A673 (cell line): ENCODE data around the gene SELP. TPM values are rescaled to one million over a fixed set of nuclear protein-coding genes. Genes with fewer than 3 reads are reported as not detected.

Experiments used
- BruUV-seq: library from RNA; stranded (reverse); fragments of 400-500 nt; replicated peaks from 2 replicates; lab custom pipeline; 2021; lab: Mats Ljungman, UMichigan
- CTCF ChIA-PET: fragments of 300-600 bp; sonication (Branson Sonifier 250); formaldehyde crosslinking; loops from one replicate; lab custom pipeline; 2022; ENCODE audit warnings: antibody characterized with exemption; lab: Charles Lee
- POLR2A ChIA-PET: fragments of 300-600 bp; sonication (Branson Sonifier 250); formaldehyde crosslinking; loops from one replicate; lab custom pipeline; 2022; ENCODE audit warnings: antibody characterized with exemption; ENCODE audit not compliant: low non-redundant PET; lab: Charles Lee
- DNase-seq: peaks from one replicate; pipeline ENCODE4 v3.0.0-alpha.2; 2015; ENCODE audit warnings: low spot score
- H3K27ac ChIP-seq: fragments of 200-600 bp; sonication (generic); 2 replicates; pipeline ENCODE4 v1.5.1; 2016; ENCODE audit warnings: mixed run types, low read depth, mild to moderate bottlenecking, mixed read lengths, antibody characterized with exemption, low read length; ENCODE audit not compliant: poor library complexity, severe bottlenecking
- H3K27me3 ChIP-seq: fragments of 200-600 bp; sonication (generic); replicated peaks from 2 replicates; pipeline ENCODE4 v1.6.1; 2017; ENCODE audit warnings: mixed run types, low read depth, mild to moderate bottlenecking, mixed read lengths, antibody characterized with exemption, low read length; ENCODE audit not compliant: insufficient read depth, poor library complexity
- H3K36me3 ChIP-seq: fragments of 200-600 bp; sonication (generic); 2 replicates; pipeline ENCODE4 v1.6.1; 2016; ENCODE audit warnings: mixed run types, mild to moderate bottlenecking, mixed read lengths, antibody characterized with exemption, low read length; ENCODE audit not compliant: insufficient read depth, poor library complexity, severe bottlenecking
- H3K4me1 ChIP-seq: fragments of 200-600 bp; sonication (generic); 2 replicates; pipeline ENCODE4 v1.6.1; 2017; ENCODE audit warnings: mixed run types, mild to moderate bottlenecking, mixed read lengths, antibody characterized with exemption, low read length; ENCODE audit not compliant: insufficient read depth, poor library complexity, severe bottlenecking
- H3K4me3 ChIP-seq: fragments of 200-600 bp; sonication (generic); 2 replicates; pipeline ENCODE4 v1.5.1; 2016; ENCODE audit warnings: low read depth, mixed run types, mild to moderate bottlenecking, mixed read lengths, low read length; ENCODE audit not compliant: poor library complexity, severe bottlenecking
- H3K9me3 ChIP-seq: fragments of 200-600 bp; sonication (generic); 2 replicates; pipeline ENCODE4 v1.6.1; 2016; ENCODE audit warnings: mixed run types, low read depth, mild to moderate bottlenecking, mixed read lengths, antibody characterized with exemption, low read length; ENCODE audit not compliant: poor library complexity, severe bottlenecking
- EZH2 ChIP-seq: fragments of 200-600 bp; sonication (generic); IDR thresholded peaks from 2 replicates; pipeline ENCODE4 v1.6.1; 2017; ENCODE audit warnings: borderline replicate concordance, low read depth, mild to moderate bottlenecking, mixed read lengths, antibody characterized with exemption, low read length; ENCODE audit not compliant: poor library complexity, severe bottlenecking
- intact Hi-C: fragments of 100-400 bp; cut with micrococcal nuclease; formaldehyde crosslinking; loops from one replicate; pipeline ENCODE4 v1.10.0; 2022; ENCODE audit not compliant: unreplicated experiment
- total RNA-seq: library from RNA; stranded (reverse); gene quantifications from 2 replicates; pipeline ENCODE4 v1.2.3, GENCODE V29; 2021
- TF ChIP-seq, protein P1 (sequence below): fragments of 300-800, 200-600 bp; sonication (generic); conservative IDR thresholded peaks from 2 replicates; pipeline ENCODE4 v1.5.1; 2017; ENCODE audit warnings: low read depth, mild to moderate bottlenecking, antibody characterized with exemption, low read length, moderate library complexity, mixed read lengths

Gene SELP
- total RNA-seq, 1 experiment from 2014 or later: not detected

GRCh38 chr1:169576241-169576934 is 53.5 kb downstream of the SELP start:
- TF ChIP-seq EZH2: no peak
- TF ChIP-seq, protein P1, sequence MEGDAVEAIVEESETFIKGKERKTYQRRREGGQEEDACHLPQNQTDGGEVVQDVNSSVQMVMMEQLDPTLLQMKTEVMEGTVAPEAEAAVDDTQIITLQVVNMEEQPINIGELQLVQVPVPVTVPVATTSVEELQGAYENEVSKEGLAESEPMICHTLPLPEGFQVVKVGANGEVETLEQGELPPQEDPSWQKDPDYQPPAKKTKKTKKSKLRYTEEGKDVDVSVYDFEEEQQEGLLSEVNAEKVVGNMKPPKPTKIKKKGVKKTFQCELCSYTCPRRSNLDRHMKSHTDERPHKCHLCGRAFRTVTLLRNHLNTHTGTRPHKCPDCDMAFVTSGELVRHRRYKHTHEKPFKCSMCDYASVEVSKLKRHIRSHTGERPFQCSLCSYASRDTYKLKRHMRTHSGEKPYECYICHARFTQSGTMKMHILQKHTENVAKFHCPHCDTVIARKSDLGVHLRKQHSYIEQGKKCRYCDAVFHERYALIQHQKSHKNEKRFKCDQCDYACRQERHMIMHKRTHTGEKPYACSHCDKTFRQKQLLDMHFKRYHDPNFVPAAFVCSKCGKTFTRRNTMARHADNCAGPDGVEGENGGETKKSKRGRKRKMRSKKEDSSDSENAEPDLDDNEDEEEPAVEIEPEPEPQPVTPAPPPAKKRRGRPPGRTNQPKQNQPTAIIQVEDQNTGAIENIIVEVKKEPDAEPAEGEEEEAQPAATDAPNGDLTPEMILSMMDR: no peak
- no peaks in the 10 kb centered on the region for H3K36me3 ChIP-seq
- CTCF ChIA-PET: no interaction called here
- H3K9me3 ChIP-seq: no peaks in the 10 kb centered on the region
- intact Hi-C loops: no loop called here
- POLR2A ChIA-PET: no interaction called here
- peaks cover 26% of the 10 kb centered on the region for H3K27me3 ChIP-seq
- no peaks in the 10 kb centered on the region for H3K4me1 ChIP-seq
- no peak for DNase-seq
- H3K27ac ChIP-seq: no peak overlapping the region
- no TSS peak for BruUV-seq
- H3K4me3 ChIP-seq: no peak overlapping the region

DNA sequence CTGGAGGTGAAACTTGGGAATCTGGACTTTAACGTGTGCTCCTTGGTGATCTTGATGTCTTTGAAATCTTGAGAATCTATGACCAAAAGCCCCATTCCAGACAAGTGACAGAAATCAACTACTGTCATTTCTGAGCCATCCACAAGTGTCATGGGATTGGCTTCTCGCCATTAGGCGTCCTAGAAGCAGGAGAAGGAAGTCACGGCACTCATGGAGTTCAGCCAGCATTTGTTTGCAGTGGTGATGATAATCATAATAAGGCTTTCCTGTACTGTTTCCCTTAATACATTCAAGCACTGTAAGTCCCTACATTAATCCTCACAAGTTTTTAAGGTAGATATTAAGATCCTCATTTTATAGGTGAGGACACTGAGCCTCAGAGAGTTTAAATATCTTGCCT is 55.6 kb downstream of the SELP start:
- POLR2A ChIA-PET: no interaction called here
- CTCF ChIA-PET: no interaction called here
- Histone ChIP-seq H3K4me1 (no peaks in the 10 kb centered on the region), H3K27me3 (peaks cover 13% of the 10 kb centered on the region), H3K9me3 (no peaks in the 10 kb centered on the region), H3K36me3 (no peaks in the 10 kb centered on the region), H3K27ac (no peak overlapping the region), H3K4me3 (no peak overlapping the region)
- intact Hi-C loops: no loop called here
- no peak for DNase-seq
- no peak for TF ChIP-seq EZH2
- TF ChIP-seq, protein P1: no peak
- BruUV-seq: no TSS peak

GRCh38 chr1:169572187-169572586 is 57.7 kb downstream of the SELP start:
- no peaks in the 10 kb centered on the region for H3K4me1 ChIP-seq
- H3K27me3 ChIP-seq: peaks cover 5% of the 10 kb centered on the region
- no peak overlapping the region for H3K27ac ChIP-seq
- ChIA-PET CTCF (no interaction called here), POLR2A (interaction anchor here (0.7 kb wide), 1 partner anchor 96 kb away, joined by 4 read pairs; no protein-coding TSS in a partner anchor)
- H3K4me3 ChIP-seq: no peak overlapping the region
- no peak for DNase-seq
- no TSS peak for BruUV-seq
- no peaks in the 10 kb centered on the region for H3K36me3 ChIP-seq
- TF ChIP-seq, protein P1: no peak
- no peak for TF ChIP-seq EZH2
- intact Hi-C loops: no loop called here
- H3K9me3 ChIP-seq: no peaks in the 10 kb centered on the region
